Measurements from ENCODE around the gene LYRM9.
"Not testable (repeated sequence)": the region's sequence is repeated elsewhere in the genome, so short reads cannot be mapped to it uniquely, and the experiment has no call there.

LYRM9 gene

GRCh38 chr17:27848931-27849330 lies 44.2 kb downstream of the LYRM9 start:
- no peak overlapping the region for H3K4me3 ChIP-seq (ENCODE audit: low read depth, low read length)
- peaks cover 6% of the 10 kb centered on the region for H3K9me3 ChIP-seq (ENCODE audit: severe bottlenecking)
- H3K27me3 ChIP-seq (ENCODE audit: insufficient read depth, low read depth, severe bottlenecking): no peaks in the 10 kb centered on the region
- no peak overlapping the region for H3K27ac ChIP-seq
- no peak for DNase-seq
- TF ChIP-seq, protein P1, sequence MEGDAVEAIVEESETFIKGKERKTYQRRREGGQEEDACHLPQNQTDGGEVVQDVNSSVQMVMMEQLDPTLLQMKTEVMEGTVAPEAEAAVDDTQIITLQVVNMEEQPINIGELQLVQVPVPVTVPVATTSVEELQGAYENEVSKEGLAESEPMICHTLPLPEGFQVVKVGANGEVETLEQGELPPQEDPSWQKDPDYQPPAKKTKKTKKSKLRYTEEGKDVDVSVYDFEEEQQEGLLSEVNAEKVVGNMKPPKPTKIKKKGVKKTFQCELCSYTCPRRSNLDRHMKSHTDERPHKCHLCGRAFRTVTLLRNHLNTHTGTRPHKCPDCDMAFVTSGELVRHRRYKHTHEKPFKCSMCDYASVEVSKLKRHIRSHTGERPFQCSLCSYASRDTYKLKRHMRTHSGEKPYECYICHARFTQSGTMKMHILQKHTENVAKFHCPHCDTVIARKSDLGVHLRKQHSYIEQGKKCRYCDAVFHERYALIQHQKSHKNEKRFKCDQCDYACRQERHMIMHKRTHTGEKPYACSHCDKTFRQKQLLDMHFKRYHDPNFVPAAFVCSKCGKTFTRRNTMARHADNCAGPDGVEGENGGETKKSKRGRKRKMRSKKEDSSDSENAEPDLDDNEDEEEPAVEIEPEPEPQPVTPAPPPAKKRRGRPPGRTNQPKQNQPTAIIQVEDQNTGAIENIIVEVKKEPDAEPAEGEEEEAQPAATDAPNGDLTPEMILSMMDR (IDR thresholded peaks at IDR 0.05; ENCODE audit: low read depth, low read length): no peak
- H3K36me3 ChIP-seq: no peaks in the 10 kb centered on the region

- H3K4me3 ChIP-seq (ENCODE audit: low read depth, low read length); H3K36me3 ChIP-seq; H3K27ac ChIP-seq; DNase-seq; H3K9me3 ChIP-seq (ENCODE audit: severe bottlenecking); H3K27me3 ChIP-seq (ENCODE audit: insufficient read depth, low read depth, severe bottlenecking): not testable (repeated sequence)
These were observed 46.3 kb downstream of the LYRM9 start for GRCh38 chr17:27846808-27847307.

DNA sequence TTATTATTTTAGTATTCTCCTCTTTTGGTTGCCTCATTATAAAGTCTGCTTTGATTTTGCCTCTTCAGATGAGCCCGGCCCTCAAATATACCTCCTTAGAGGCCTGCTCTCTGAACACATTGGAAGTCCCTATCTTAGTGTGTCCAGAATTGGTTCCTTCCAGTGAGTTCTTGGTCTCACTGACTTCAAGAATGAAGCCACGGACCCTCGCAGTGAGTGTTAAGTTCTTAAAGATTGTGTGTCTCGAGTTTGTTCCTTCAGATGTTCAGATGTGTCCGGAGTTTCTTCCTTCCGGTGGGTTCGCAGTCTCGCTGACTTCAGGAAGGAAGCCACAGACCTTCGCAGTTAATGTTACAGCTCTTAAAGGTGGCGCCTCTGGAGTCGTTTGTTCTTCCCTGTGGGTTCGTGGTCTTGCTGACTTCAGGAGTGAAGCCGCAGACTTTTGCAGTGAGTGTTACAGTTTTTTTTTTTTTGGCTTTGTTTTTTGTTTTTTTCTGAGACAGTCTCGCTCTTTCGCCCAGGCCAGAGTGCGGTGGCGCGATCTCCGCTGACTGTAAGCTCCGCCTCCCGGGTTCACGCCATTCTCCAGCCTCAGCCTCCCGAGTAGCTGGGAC lies 47.0 kb downstream of the LYRM9 start:
- Histone ChIP-seq H3K9me3 (ENCODE audit: severe bottlenecking) (peaks cover 6% of the 10 kb centered on the region), H3K4me3 (ENCODE audit: low read depth, low read length) (no peak overlapping the region), H3K27ac (no peak overlapping the region; the same call in 1 of the 2 replicates), H3K36me3 (no peaks in the 10 kb centered on the region), H3K27me3 (ENCODE audit: insufficient read depth, low read depth, severe bottlenecking) (no peaks in the 10 kb centered on the region)
- no peak for DNase-seq
- TF ChIP-seq, protein P1 (IDR thresholded peaks at IDR 0.05; ENCODE audit: low read depth, low read length): no peak

- H3K4me3 ChIP-seq (ENCODE audit: low read depth, low read length): no peak overlapping the region
- H3K27ac ChIP-seq: peak overlapping the region; percentile 18; the same call in 1 of the 2 replicates
- H3K9me3 ChIP-seq (ENCODE audit: severe bottlenecking): peaks cover 6% of the 10 kb centered on the region
- H3K36me3 ChIP-seq: no peaks in the 10 kb centered on the region
- no peaks in the 10 kb centered on the region for H3K27me3 ChIP-seq (ENCODE audit: insufficient read depth, low read depth, severe bottlenecking)
- TF ChIP-seq, protein P1 (IDR thresholded peaks at IDR 0.05; ENCODE audit: low read depth, low read length): no peak
- DNase-seq: no peak
These were observed 47.7 kb downstream of the LYRM9 start for GRCh38 chr17:27845264-27846041.

DNA sequence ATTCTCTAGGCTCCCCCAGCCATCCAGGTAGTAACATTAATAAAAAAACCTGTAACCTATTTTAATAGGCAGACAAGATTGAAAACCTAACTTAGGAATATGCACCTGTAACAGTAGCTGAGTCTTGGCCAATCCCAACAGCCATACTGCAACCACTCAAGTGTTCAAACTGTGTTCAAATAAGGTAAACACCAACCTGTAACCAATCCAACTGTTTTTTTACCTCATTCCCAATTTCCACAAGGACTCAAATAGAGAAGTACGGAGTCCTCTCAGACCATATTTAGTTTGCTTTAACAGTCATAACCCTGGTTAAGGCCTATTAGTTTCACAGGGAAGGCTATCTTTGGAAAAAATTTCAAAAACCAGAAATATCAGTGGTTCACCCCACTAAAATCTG lies 52.5 kb downstream of the LYRM9 start:
- Histone ChIP-seq H3K9me3 (ENCODE audit: severe bottlenecking) (no peaks in the 10 kb centered on the region), H3K36me3 (no peaks in the 10 kb centered on the region; the same call in 1 of the 2 replicates), H3K27ac (no peak overlapping the region), H3K4me3 (ENCODE audit: low read depth, low read length) (no peak overlapping the region), H3K27me3 (ENCODE audit: insufficient read depth, low read depth, severe bottlenecking) (no peaks in the 10 kb centered on the region)
- TF ChIP-seq, protein P1 (IDR thresholded peaks at IDR 0.05; ENCODE audit: low read depth, low read length): no peak
- DNase-seq: no peak

- not testable (repeated sequence) for H3K4me3 ChIP-seq (ENCODE audit: low read depth, low read length); H3K27me3 ChIP-seq (ENCODE audit: insufficient read depth, low read depth, severe bottlenecking); DNase-seq; H3K9me3 ChIP-seq (ENCODE audit: severe bottlenecking); H3K27ac ChIP-seq; H3K36me3 ChIP-seq
These were observed 52.8 kb downstream of the LYRM9 start for GRCh38 chr17:27840406-27840678.

DNA sequence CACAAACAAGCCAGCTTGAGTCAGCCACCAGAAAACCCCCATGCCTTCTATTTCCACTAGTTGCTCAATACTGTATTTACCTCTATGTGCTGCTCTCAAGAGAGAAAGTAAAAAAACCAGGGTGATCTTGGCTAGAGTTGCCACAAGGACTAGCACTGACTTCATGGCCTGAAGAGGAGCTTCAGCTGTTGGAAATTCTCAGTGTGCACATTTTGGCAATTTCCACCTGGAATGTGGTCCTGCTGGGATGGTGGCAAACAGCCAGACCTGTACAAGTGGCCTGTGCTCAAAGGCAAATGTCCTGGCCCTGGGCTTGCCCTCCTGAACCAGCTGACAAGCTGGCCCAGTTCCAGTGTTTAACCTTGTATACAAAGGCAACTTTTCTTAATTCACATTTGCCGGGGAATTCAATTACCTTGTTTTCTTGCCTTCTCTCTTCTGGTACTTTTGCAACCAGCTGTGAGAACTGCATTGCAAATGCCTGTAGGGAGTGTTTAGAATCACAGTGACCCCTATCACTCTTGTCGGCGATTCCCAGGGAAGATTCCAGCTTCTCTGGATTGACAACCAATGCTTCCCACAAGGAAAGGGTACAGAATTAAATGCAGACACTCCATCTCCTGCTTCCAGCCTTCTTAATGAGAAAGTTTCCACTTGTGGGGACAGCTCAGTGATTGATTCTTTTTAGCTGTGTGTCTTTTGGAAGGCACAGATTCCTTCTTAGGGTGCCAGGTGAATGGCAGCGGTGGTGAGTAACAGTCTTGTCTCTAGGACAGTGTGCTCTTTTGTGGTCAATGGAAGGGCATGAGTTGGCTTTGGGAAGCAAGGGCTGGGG lies 53.4 kb downstream of the LYRM9 start:
- H3K36me3 ChIP-seq; DNase-seq; H3K4me3 ChIP-seq (ENCODE audit: low read depth, low read length); H3K27ac ChIP-seq; H3K9me3 ChIP-seq (ENCODE audit: severe bottlenecking); H3K27me3 ChIP-seq (ENCODE audit: insufficient read depth, low read depth, severe bottlenecking): not testable (repeated sequence)

DNA sequence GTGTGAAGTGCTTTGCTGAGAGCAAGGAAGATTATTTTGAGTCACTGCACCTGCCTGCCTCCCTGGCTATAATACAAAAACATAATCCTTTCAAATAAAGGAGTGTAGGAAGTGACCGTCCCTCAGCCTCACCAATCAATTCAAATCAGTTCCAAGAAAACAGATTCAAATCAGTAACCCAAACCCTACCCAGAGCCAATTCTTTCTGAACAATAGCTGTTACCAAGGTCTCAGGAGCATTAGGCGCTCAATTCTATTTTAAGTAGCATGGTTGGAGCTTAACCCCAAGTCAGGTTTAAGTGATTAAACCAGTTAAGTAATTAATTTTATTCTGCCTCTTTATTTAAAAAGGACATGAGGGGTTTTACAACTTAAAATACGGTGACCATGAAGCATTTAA lies 54.6 kb downstream of the LYRM9 start:
- not testable (repeated sequence) for H3K4me3 ChIP-seq (ENCODE audit: low read depth, low read length); H3K27me3 ChIP-seq (ENCODE audit: insufficient read depth, low read depth, severe bottlenecking); H3K9me3 ChIP-seq (ENCODE audit: severe bottlenecking); H3K36me3 ChIP-seq; H3K27ac ChIP-seq
- peak; percentile 28 for DNase-seq

GRCh38 chr17:27837769-27838168 lies 55.4 kb downstream of the LYRM9 start:
- DNase-seq; H3K27me3 ChIP-seq (ENCODE audit: insufficient read depth, low read depth, severe bottlenecking); H3K4me3 ChIP-seq (ENCODE audit: low read depth, low read length); H3K9me3 ChIP-seq (ENCODE audit: severe bottlenecking); H3K36me3 ChIP-seq: not testable (repeated sequence)
- peak overlapping the region; percentile 56 for H3K27ac ChIP-seq

Measured in WERI-Rb-1 (cell line).